Left ventricle myocardium inferior (tissue), 1 donor: Measurements from ENCODE around the gene CSRP3. TPM values are rescaled to one million over a fixed set of nuclear protein-coding genes. Genes with fewer than 3 reads are reported as not detected.
A peak's percentile ranks its signal among the peaks of the same experiment; 100 is the strongest.

Experiments
- DNase-seq: peaks from one replicate; pipeline ENCODE4 v3.0.0-alpha.2; 2020
- H3K27ac ChIP-seq: fragments of 200-600 bp; replicated peaks from 2 replicates; pipeline ENCODE4 v1.8.0; 2021
- H3K27me3 ChIP-seq: fragments of 200-600 bp; 2 replicates; pipeline ENCODE4 v1.8.0; 2021; ENCODE audit warnings: low read depth
- H3K36me3 ChIP-seq: fragments of 200-600 bp; 2 replicates; pipeline ENCODE4 v1.8.0; 2021
- H3K4me1 ChIP-seq: fragments of 200-600 bp; 2 replicates; pipeline ENCODE4 v1.8.0; 2021
- H3K4me3 ChIP-seq: fragments of 200-600 bp; 2 replicates; pipeline ENCODE4 v1.8.0; 2021; ENCODE audit warnings: mild to moderate bottlenecking, moderate library complexity
- H3K9me3 ChIP-seq: fragments of 200-600 bp; replicated peaks from 2 replicates; pipeline ENCODE4 v1.8.0; 2021
- intact Hi-C: fragments of 100-400 bp; cut with micrococcal nuclease; formaldehyde crosslinking; loops from one replicate; pipeline ENCODE4 v1.11.0; 2022
- total RNA-seq: library from RNA; stranded (reverse); fragmentation: NEBNext Ultra II Directional; extraction: Animal tissue kit (Norgen Biotek cat#: 25700); gene quantifications from one replicate; pipeline ENCODE4 v1.2.1, GENCODE V29; 2021
- TF ChIP-seq, protein P1 (sequence below): fragments of 200-600 bp; IDR thresholded peaks from 2 replicates; pipeline ENCODE4 v1.8.0; 2021; ENCODE audit warnings: antibody characterized with exemption, mild to moderate bottlenecking, borderline replicate concordance
- donor health status: DM: no; HTN: yes; CAD: no; lungs with severe emphysema.

Gene CSRP3
- total RNA-seq, 1 donor from 2014 or later: 2,290 TPM

DNA sequence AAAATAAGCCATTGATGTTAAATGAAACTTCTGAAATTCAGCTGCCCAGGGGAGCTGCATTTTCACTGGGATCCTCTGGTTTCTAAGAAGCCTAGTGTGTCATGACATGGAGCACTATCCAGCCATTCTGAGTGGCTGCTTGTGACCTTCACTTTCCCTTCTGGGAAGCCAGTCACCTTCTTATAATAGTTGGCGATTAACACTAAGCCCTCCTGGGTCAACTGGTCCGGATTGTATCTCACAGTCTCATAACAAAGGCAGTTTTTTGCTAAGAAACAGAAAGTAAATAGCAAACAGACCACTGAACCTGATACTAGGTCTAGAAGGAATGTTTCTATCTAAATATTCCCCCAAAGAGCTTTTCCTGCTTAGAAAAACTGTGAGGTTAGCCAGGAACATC is 7.9 kb downstream of the CSRP3 start:
- intact Hi-C loops: no loop called here
- H3K27ac ChIP-seq: peak overlapping the region; percentile 91
- no peak for DNase-seq
- H3K9me3 ChIP-seq: no peaks in the 10 kb centered on the region
- TF ChIP-seq, protein P1, sequence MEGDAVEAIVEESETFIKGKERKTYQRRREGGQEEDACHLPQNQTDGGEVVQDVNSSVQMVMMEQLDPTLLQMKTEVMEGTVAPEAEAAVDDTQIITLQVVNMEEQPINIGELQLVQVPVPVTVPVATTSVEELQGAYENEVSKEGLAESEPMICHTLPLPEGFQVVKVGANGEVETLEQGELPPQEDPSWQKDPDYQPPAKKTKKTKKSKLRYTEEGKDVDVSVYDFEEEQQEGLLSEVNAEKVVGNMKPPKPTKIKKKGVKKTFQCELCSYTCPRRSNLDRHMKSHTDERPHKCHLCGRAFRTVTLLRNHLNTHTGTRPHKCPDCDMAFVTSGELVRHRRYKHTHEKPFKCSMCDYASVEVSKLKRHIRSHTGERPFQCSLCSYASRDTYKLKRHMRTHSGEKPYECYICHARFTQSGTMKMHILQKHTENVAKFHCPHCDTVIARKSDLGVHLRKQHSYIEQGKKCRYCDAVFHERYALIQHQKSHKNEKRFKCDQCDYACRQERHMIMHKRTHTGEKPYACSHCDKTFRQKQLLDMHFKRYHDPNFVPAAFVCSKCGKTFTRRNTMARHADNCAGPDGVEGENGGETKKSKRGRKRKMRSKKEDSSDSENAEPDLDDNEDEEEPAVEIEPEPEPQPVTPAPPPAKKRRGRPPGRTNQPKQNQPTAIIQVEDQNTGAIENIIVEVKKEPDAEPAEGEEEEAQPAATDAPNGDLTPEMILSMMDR: no peak
- peak overlapping the region; percentile 24 for H3K4me3 ChIP-seq
- peaks cover 23% of the 10 kb centered on the region for H3K36me3 ChIP-seq
- H3K27me3 ChIP-seq: no peaks in the 10 kb centered on the region
- peaks cover 67% of the 10 kb centered on the region for H3K4me1 ChIP-seq

DNA sequence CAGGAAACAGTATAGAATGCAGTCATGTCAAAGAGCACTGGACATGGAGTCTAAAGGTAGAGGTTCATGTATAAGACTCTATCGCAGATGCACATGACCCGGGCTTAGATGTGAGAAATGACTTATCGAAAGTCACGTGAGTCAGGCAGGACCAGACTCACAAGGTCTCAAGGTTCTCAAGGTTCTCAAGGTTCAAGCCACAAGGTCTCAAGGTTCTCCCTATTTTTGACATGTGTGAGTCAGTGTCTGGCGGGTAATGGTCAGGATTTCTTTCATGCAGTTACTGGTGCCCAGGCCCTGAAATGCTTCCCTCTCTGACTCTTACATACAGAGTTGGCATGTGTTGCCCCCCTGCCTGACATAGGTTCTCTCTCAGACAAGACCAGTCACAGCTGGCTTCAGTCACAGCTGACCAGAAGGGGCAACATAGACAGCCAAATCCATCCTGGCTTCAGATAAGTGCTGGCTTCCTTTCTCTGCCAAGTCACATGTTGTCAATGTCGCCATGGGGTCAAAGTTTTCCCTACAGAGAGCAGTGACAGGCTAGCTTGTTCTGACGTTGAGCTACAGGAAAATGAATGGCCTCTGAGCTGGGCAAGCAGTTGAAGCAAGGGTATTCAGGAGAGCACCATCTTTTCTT is 10.1 kb downstream of the CSRP3 start:
- DNase-seq: peak; percentile 19
- H3K4me3 ChIP-seq: no peak overlapping the region
- peak overlapping the region; percentile 91 for H3K27ac ChIP-seq
- no peaks in the 10 kb centered on the region for H3K27me3 ChIP-seq
- H3K9me3 ChIP-seq: no peaks in the 10 kb centered on the region
- TF ChIP-seq, protein P1: no peak
- H3K4me1 ChIP-seq: peaks cover 74% of the 10 kb centered on the region
- H3K36me3 ChIP-seq: peaks cover 40% of the 10 kb centered on the region
- intact Hi-C loops: no loop called here

DNA sequence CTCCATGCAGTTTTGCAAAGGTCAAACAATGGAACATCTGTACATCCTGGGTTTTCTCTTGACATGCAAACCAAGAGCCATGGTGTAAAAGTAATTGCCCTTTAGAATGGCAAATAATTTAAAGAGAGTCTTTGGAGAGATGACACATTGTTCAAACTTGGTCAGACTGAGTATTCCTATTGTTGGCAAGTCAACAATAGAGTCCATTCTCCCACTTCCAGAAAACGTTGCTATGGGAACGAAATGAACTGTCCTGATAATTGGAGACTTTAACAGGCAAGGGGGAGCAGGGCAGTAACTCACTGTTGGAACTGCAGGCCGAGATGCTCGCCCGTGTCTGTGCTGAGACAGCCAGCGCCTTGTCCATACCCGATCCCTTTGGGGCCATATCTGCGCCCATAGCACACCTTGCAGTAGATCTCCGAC is 13.9 kb downstream of the CSRP3 start:
- Histone ChIP-seq H3K9me3 (no peaks in the 10 kb centered on the region), H3K27ac (peak overlapping the region; percentile 27), H3K36me3 (peaks cover 65% of the 10 kb centered on the region), H3K4me1 (peaks cover 52% of the 10 kb centered on the region), H3K27me3 (no peaks in the 10 kb centered on the region), H3K4me3 (no peak overlapping the region)
- no peak for DNase-seq
- intact Hi-C loops: no loop called here
- TF ChIP-seq, protein P1: no peak

DNA sequence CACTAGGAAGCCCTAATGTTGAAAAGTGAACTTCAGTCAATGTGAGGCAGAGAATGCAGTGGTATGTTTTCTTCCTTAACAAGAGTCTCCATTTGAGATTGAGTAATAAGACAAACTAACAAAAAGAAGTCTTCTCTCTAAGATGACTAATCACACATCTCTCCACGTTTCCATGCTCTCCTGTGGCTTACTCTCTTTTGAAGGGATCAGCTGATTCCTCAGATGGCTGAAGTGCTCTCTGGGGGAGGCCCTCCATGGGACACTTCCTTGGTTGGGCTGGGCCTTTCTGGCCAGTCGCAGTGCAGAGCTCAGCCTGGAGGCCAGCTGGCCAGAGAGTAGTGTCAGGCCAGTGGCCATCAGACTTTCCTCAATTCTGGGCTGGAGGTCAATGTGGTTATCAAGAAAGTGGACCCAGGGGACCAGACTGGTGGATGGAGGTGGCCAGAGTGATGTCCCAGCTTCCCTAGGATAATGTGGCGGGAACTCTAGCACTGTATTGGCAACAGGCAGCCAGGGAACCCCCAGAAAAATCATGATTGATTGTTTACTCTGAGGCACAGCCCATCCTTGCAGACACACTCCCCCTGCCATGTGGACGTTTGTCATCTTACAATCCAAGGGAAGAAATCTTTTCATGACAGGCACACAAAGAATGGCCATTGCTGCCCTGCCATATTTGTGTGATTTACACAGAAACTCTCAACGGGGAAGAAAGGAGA is 14.5 kb downstream of the CSRP3 start:
- Histone ChIP-seq H3K27me3 (no peaks in the 10 kb centered on the region), H3K9me3 (no peaks in the 10 kb centered on the region), H3K36me3 (peaks cover 70% of the 10 kb centered on the region), H3K4me1 (peaks cover 46% of the 10 kb centered on the region), H3K27ac (peak overlapping the region; percentile 27), H3K4me3 (no peak overlapping the region)
- intact Hi-C loops: no loop called here
- DNase-seq: no peak
- TF ChIP-seq, protein P1: no peak

DNA sequence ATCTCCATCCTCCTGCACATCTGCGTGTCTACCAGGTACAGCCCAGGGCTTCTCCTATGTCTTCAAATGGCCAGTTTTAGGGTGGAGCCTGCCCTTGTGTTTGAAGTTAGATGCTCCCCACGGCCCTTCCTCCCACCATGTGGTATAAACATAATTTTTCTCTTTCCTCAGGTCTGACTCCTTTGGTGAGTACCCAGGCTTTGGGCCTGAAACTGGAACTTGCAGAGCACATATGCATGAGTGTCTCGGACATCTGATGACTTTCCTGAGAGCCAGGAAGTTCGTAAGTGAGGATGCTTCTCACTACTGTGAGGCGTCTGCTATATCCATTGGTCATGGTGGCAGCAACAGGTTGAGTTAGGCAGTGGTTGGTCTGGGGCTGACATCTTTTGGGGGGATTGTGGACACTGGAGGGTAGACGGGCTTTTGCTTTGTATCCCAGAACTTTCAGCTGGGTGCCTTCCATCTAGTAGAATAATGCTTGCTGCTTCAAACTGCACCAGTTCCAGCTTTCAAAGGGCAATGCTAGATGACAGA is 16.2 kb downstream of the CSRP3 start:
- Histone ChIP-seq H3K4me1 (peaks cover 30% of the 10 kb centered on the region), H3K27me3 (no peaks in the 10 kb centered on the region), H3K4me3 (no peak overlapping the region), H3K9me3 (no peaks in the 10 kb centered on the region), H3K36me3 (peaks cover 78% of the 10 kb centered on the region), H3K27ac (peak overlapping the region; percentile 33)
- intact Hi-C loops: no loop called here
- no peak for DNase-seq
- TF ChIP-seq, protein P1: no peak
